ENCODE results near the gene PLPPR4.

PLPPR4 gene

DNA sequence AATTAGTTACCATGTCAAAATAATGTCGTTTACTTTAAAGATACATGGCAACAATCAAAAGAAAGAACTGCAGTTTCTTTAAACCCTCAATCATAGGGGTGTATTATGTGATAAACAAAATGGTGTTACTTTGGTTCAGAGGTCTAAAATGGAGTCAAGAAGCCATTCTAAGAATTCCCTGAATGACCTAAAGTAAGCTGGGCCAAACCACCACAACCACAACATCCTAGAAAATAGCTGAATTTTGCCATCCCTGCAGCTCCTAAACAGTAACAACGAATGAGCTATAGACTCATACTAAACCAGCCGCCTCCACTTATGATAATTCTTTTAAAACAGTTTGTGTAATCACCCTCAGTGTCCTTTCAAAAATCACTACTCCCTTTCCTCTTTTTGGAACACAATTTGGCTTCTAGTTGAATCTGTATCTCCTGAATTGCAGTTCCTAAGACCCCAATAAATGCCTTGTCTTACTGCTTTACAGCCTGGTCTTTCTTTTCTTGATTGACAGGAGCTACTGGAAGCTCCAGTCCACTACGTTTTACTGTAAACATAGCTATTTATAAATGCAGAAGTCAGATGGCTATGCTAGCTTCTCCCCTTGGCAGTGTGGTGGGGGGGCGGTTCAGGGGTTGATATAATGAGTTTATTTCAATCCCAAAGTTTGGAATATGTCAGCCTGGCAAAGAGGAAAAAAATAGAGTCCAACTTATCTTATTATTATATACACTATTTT is 84.3 kb downstream of the PLPPR4 start:
- Histone ChIP-seq H3K4me3 (ENCODE audit: low read depth, low read length) (no peak overlapping the region), H3K9me3 (ENCODE audit: control insufficient read depth, insufficient read depth, low read depth, low read length) (no peaks in the 10 kb centered on the region), H3K9ac (ENCODE audit: low read length) (no peak overlapping the region), H3K27me3 (ENCODE audit: control insufficient read depth, insufficient read depth, low read length) (no peaks in the 10 kb centered on the region), H3K27ac (ENCODE audit: low read depth, low read length) (no peak overlapping the region), H3K36me3 (ENCODE audit: control insufficient read depth, insufficient read depth, low read length) (no peaks in the 10 kb centered on the region), H3K4me1 (ENCODE audit: control insufficient read depth, insufficient read depth, low read length) (no peaks in the 10 kb centered on the region)

DNA sequence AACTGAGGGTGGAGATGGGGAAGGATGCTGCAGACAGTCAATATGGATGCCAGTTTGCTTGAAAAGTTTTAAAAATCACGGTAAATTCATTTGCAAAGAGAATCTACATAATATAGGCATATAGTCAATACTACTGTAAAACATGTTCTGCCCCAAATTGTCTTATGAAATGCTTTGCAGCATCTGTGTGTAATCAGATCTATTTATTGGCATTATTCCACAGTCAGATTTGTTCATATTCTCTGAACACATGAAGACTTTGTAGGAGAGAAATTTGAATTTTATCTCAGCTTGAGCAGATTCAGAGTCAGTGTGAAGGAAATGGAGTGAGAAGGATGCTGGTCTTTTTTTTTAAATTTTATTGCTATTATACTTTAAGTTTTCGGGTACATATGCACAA is 88.5 kb downstream of the PLPPR4 start:
- Histone ChIP-seq H3K9me3 (ENCODE audit: control insufficient read depth, insufficient read depth, low read depth, low read length) (no peaks in the 10 kb centered on the region), H3K27me3 (ENCODE audit: control insufficient read depth, insufficient read depth, low read length) (no peaks in the 10 kb centered on the region), H3K4me3 (ENCODE audit: low read depth, low read length) (no peak overlapping the region), H3K27ac (ENCODE audit: low read depth, low read length) (no peak overlapping the region), H3K4me1 (ENCODE audit: control insufficient read depth, insufficient read depth, low read length) (no peaks in the 10 kb centered on the region), H3K9ac (ENCODE audit: low read length) (no peak overlapping the region), H3K36me3 (ENCODE audit: control insufficient read depth, insufficient read depth, low read length) (no peaks in the 10 kb centered on the region)

DNA sequence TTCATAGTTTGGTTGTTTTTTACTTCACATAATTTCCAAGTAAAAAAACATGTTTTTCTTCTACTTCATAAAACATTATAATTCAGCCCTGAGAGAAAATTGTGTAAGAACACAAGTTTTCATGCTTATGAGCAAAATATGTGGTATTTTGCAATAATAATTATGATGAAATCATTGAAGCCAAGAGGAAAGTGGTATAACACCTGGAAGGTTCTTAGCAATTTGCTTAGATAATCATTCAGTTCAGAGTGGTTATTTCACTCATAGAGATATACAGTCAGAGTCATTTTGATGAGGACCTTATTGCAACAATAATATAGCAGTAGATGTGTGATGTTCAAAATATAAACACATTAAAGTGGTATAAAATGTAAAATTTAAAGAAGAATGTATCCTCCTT is 94.5 kb downstream of the PLPPR4 start:
- Histone ChIP-seq H3K4me1 (ENCODE audit: control insufficient read depth, insufficient read depth, low read length) (no peaks in the 10 kb centered on the region), H3K36me3 (ENCODE audit: control insufficient read depth, insufficient read depth, low read length) (no peaks in the 10 kb centered on the region), H3K4me3 (ENCODE audit: low read depth, low read length) (no peak overlapping the region), H3K9ac (ENCODE audit: low read length) (no peak overlapping the region), H3K27me3 (ENCODE audit: control insufficient read depth, insufficient read depth, low read length) (no peaks in the 10 kb centered on the region), H3K9me3 (ENCODE audit: control insufficient read depth, insufficient read depth, low read depth, low read length) (no peaks in the 10 kb centered on the region), H3K27ac (ENCODE audit: low read depth, low read length) (no peak overlapping the region)
